Thyroid gland (tissue), 4 donors: ENCODE data around the gene COL17A1.

Experiments used
- CTCF ChIP-seq, 6 experiments: fragments of 200-600 bp in 3 of 6; fragments of 450-650 bp in 3 of 6; sonication (generic) in 3 of 6; IDR thresholded peaks; one replicate each; pipeline ENCODE4 v1.5.1; 2016 to 2019; ENCODE audit warnings: antibody characterized with exemption in 6 of 6, mild to moderate bottlenecking in 2 of 6, inconsistent platforms in 1 of 6, moderate library complexity in 1 of 6
- POLR2A ChIP-seq, 2 donors: fragments of 450-650 bp; IDR thresholded peaks; one replicate each; pipeline ENCODE4 v1.6.1; 2017; ENCODE audit warnings: antibody characterized with exemption in 2 of 2, mild to moderate bottlenecking in 2 of 2, moderate library complexity in 1 of 2

- TF ChIP-seq POLR2A (IDR thresholded peaks at IDR 0.05), result no peak
- TF ChIP-seq CTCF (IDR thresholded peaks at IDR 0.05), result no peak
Measured at GRCh38 chr10:104098358-104098925, 12.8 kb upstream of the COL17A1 start.
